DMS114 treated with DMSO at 0.1 percent for 48 hours (cell line): ENCODE measurements around the gene DNAAF9.

ENCODE experiments used
- DNase-seq: peaks from one replicate; lab custom pipeline; 2025; ENCODE audit not compliant: unreplicated experiment; lab: John Stamatoyannopoulos, UW

Gene DNAAF9

DNA sequence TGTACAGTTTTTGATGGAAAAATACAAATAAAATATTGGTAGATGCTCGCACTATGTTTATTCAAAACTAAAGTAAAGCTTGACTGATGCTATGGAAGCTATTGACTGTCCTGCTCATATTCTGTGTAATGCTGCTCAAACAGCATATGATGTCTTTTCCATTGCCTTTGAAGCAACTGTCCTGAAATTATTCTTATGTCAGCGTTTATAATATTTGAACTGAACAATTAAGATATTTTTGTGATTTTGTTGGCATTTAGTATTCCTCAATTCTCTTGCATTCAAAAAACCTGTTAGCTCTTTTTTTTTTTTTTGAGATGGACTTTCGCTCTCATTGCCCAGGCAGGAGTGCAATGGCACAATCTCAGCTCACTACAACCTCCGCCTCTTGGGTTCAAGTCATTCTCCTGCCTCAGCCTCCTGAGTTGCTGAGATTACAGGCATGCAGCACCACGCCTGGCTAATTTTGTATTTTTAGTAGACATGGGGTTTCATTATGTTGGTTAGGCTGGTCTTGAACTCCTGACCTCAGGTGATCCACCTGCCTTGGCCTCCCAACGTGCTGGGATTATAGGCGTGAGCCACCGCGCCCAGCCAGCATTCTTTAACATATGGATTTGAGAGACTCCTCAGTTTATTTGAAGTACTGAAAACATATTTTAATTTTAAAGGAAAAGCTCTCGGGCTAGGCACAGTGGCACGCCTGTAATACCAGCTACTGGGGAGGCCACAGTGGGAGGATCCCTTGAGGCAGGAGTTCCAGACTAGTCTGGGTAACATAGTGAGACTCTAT, 5.3 kb upstream of the DNAAF9 start:
- no peak for DNase-seq

GRCh38 chr20:3410464-3410863, 3.0 kb upstream of the DNAAF9 start:
- no peak for DNase-seq

DNA sequence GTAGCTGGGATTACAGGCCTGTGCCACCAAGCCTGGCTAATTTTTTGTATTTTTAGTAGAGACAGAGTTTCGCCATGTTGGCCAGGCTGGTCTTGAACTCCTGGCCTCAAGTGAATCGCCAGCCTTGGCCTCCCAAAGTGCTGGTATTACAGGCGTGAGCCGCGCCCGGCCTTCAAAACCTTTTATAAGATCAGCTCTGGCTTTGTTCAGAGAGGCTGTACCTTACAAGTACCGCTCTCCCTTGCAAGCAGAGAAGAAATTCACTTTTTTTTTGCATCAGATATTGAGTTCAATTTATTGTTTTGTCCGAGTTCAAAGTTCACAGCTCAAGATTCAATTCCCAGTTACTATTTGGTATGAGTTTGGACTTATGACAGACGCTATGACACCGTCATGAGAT, 1.9 kb upstream of the DNAAF9 start:
- no peak for DNase-seq

- DNase-seq, result peak; percentile 58
Measured at GRCh38 chr20:3407771-3408637, 535 bp upstream of the DNAAF9 start.

DNA sequence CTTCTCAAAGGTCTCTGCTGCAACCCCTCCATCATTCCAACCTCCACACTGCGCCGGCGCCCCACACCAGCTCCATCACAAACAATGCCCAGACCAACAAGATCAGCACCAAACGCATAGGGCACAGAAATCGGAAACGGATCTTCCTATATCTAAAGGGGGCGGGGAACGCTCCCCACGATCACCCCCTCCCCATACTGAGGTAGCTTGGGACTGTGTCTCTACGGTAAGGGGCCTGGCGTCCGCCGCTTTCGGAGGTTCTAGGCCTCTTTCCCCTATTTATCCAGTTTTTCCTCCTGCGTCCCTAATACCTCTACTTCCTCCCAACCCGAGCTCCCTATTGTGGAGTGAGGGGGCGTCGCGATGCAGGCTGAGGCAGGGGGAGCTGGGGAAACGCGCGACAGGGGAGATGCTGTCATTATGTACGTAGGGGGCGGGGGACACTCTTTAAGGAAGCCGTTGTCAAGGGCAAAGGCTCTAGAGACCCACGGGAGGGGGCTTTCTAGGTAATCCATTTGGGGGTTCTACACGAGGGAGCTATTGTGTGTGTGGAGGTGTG, 909 bp downstream of the DNAAF9 start:
- DNase-seq, result no peak

GRCh38 chr20:3405696-3406358, 1.6 kb downstream of the DNAAF9 start:
- no peak for DNase-seq

- DNase-seq, result no peak
Measured at GRCh38 chr20:3405139-3405538, 2.3 kb downstream of the DNAAF9 start.

DNA sequence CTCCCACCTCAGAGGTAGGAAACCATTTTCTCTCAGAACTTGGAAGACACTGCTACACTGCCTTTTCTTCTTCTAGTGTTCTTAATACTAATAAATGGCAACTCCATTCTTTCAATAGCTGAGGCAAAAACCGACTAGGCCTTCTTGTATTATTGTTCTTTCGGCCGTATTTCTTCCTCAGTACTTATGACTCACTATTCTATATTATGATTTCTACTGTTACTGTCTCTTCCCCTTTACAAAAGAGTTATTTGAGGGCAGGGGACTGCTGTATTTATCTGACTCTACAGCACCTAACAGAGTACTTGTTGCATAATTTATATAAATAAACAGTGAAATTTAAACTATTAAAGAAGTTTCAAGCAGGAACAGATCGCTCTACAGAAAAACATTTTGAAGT, 3.1 kb downstream of the DNAAF9 start:
- no peak for DNase-seq

GRCh38 chr20:3403741-3404140, 3.7 kb downstream of the DNAAF9 start:
- no peak for DNase-seq

GRCh38 chr20:3402453-3402852, 5.0 kb downstream of the DNAAF9 start:
- no peak for DNase-seq

- no peak for DNase-seq
Measured at GRCh38 chr20:3400260-3401155, 7.0 kb downstream of the DNAAF9 start.

GRCh38 chr20:3398681-3399252, 8.7 kb downstream of the DNAAF9 start:
- DNase-seq, result no peak

DNA sequence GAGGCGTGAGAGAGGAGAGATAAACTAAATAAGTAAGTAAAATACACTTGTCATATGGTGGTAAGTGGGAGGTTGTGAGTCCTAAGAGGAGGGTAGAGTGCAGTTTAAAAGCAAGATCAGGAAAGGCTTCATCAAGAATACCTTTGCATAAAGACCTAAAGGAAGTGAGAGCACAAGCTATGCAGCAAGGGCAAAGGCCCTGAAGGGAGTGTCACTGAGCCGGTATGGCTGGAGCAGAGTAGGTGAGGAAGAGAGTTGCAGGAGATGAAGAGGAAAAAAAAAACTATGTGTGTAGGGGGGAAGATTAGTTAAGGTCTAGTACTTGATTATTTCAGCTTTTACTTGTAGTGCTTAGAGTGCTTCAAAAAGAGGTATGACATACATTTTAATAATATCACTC, 11.0 kb downstream of the DNAAF9 start:
- no peak for DNase-seq

GRCh38 chr20:3392756-3393155, 14.7 kb downstream of the DNAAF9 start:
- DNase-seq, result no peak

DNA sequence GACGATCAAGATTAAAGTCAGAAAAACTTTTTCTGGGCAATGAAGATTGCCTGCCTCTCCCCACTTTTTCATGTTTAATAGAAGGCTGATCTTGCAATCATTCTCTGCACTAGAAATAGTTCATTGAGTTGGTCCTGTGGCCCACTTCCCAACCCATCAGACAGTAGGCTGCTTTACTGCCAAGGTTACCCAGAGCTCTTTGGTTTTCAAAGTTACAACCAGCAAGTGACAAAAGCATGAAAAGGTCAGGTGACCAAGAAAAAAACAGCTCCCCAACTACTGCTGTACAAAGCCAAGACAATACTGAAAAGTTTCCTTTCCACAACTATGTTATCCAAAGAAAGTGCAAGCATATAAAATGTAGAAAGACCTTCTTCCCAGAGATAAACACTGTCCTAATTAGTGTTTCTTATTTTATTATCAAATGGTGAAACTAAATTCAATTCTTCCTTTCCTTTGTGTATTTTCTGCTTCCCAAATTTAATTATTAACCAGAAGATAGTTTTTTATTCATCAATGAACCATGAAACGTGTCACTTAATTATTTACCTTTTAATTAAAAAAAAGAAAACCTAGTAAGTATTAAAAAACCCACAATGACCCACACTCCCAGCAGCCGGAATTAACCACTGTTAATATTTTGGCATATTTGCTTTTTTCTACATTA, 16.6 kb downstream of the DNAAF9 start:
- no peak for DNase-seq

GRCh38 chr20:3383878-3384495, 23.5 kb downstream of the DNAAF9 start:
- no peak for DNase-seq

DNA sequence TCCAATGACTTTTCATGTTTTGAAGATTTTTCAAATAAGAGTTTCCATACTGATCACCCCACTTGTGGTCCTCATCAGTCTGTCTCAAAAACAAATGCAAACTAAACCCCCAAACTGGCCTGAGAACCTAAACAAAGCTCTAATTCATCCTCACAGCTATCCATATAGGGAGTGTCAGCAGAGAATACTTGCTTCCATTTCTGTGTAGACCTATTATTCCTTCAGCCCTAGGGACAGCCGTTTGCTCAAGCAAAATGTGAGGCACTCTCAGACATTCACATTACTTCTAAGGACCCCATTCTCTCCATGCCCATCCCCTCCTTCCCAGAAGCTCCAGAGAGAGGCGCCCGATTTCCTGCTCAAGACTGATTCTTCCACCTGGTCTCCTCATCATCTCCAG, 24.6 kb downstream of the DNAAF9 start:
- no peak for DNase-seq

- no peak for DNase-seq
Measured at GRCh38 chr20:3380228-3381070, 27.0 kb downstream of the DNAAF9 start.
